ENCODE results near the gene IQGAP3. TPM values are rescaled to one million over a fixed set of nuclear protein-coding genes. Genes with fewer than 3 reads are reported as not detected.

The IQGAP3 gene
- total and polyA plus RNA-seq, 2 experiments from 2014 or later = 11.9 to 31.8 TPM

DNA sequence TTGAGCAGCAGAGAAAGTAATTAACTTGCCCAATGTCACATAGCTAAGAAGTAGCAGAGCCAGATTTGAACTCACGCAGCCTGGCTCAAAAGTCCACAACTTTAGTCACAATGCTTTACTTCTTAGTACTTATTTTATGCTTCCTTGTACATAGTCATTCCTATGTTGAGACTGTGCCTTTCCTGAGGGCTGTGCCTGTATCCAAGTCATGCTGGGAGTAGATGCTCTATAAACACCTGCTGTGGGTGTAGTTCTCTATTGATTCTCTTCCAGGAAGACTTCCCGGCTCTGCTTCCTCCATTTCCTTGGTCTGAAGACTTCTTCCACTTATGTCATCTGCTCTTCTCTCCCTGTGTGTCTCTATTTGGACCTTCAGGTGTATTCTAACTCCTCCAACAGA, 16.6 kb downstream of the IQGAP3 start:
- no peak overlapping the region for H2AFZ ChIP-seq
- TF ChIP-seq CREB1 (CRISPR knock-in tag; IDR thresholded peaks at IDR 0.05; ENCODE audit: low read depth) (no peak), EZH2phosphoT487 (IDR thresholded peaks at IDR 0.05; ENCODE audit: unreplicated experiment) (no peak), ZNF462 (CRISPR knock-in tag; IDR thresholded peaks at IDR 0.05) (no peak), NANOG (IDR thresholded peaks at IDR 0.05; ENCODE audit: borderline replicate concordance) (no peak), ZNF114 (CRISPR knock-in tag; IDR thresholded peaks at IDR 0.05) (no peak), STAT1 (IDR thresholded peaks at IDR 0.05; ENCODE audit: unreplicated experiment) (no peak), EZH2 (IDR thresholded peaks at IDR 0.05; ENCODE audit: low read depth, unreplicated experiment) (no peak)
- TF ChIP-seq, protein P1, sequence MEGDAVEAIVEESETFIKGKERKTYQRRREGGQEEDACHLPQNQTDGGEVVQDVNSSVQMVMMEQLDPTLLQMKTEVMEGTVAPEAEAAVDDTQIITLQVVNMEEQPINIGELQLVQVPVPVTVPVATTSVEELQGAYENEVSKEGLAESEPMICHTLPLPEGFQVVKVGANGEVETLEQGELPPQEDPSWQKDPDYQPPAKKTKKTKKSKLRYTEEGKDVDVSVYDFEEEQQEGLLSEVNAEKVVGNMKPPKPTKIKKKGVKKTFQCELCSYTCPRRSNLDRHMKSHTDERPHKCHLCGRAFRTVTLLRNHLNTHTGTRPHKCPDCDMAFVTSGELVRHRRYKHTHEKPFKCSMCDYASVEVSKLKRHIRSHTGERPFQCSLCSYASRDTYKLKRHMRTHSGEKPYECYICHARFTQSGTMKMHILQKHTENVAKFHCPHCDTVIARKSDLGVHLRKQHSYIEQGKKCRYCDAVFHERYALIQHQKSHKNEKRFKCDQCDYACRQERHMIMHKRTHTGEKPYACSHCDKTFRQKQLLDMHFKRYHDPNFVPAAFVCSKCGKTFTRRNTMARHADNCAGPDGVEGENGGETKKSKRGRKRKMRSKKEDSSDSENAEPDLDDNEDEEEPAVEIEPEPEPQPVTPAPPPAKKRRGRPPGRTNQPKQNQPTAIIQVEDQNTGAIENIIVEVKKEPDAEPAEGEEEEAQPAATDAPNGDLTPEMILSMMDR (conservative IDR thresholded peaks at IDR 0.05; ENCODE audit: low read depth in 2 of 2) = no peak
- TF ChIP-seq, protein P2, sequence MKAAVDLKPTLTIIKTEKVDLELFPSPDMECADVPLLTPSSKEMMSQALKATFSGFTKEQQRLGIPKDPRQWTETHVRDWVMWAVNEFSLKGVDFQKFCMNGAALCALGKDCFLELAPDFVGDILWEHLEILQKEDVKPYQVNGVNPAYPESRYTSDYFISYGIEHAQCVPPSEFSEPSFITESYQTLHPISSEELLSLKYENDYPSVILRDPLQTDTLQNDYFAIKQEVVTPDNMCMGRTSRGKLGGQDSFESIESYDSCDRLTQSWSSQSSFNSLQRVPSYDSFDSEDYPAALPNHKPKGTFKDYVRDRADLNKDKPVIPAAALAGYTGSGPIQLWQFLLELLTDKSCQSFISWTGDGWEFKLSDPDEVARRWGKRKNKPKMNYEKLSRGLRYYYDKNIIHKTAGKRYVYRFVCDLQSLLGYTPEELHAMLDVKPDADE (IDR thresholded peaks at IDR 0.05) = no peak
- Mint-ChIP-seq H3K4me3 (no peak overlapping the region), H3K9me3 (no peaks in the 10 kb centered on the region), H3K27me3 (ENCODE audit: insufficient read depth, low read depth, poor library complexity) (peaks cover 2% of the 10 kb centered on the region), H3K27ac (no peak overlapping the region), H3K4me1 (no peaks in the 10 kb centered on the region), H3K36me3 (ENCODE audit: low read depth) (peaks cover 26% of the 10 kb centered on the region)
- no peaks in the 10 kb centered on the region for H3K27me3 ChIP-seq (ENCODE audit: insufficient read depth)
- no peaks in the 10 kb centered on the region for H3K9me2 ChIP-seq (ENCODE audit: insufficient read depth)
- peaks cover 13% of the 10 kb centered on the region; the same call in 1 of the 2 replicates for H3K36me3 ChIP-seq (ENCODE audit: insufficient read depth)
- no peaks in the 10 kb centered on the region for H3K79me2 ChIP-seq (replicated peaks; ENCODE audit: insufficient read depth)
- ATAC-seq (no peak), DNase-seq (ENCODE audit: low spot score) (no peak)
- H3K4me1 ChIP-seq (ENCODE audit: insufficient read depth) = no peaks in the 10 kb centered on the region
- no peak overlapping the region for H3K4me2 ChIP-seq
- no peak overlapping the region for H3K27ac ChIP-seq (ENCODE audit: low read depth)
- no peaks in the 10 kb centered on the region for H4K20me1 ChIP-seq (replicated peaks; ENCODE audit: insufficient read depth)
- no peak overlapping the region for H3K4me3 ChIP-seq
- H3F3A ChIP-seq (replicated peaks; ENCODE audit: low read depth) = no peaks in the 10 kb centered on the region

All from GM23338 (cell line).